Measurements from ENCODE around the gene TXNRD3. TPM values are rescaled to one million over a fixed set of nuclear protein-coding genes. Genes with fewer than 3 reads are reported as not detected.
A peak's percentile ranks its signal among the peaks of the same experiment; 100 is the strongest.

The TXNRD3 gene
- 1 to 10 TPM; 7.4 to 8.3 TPM for total RNA-seq

DNA sequence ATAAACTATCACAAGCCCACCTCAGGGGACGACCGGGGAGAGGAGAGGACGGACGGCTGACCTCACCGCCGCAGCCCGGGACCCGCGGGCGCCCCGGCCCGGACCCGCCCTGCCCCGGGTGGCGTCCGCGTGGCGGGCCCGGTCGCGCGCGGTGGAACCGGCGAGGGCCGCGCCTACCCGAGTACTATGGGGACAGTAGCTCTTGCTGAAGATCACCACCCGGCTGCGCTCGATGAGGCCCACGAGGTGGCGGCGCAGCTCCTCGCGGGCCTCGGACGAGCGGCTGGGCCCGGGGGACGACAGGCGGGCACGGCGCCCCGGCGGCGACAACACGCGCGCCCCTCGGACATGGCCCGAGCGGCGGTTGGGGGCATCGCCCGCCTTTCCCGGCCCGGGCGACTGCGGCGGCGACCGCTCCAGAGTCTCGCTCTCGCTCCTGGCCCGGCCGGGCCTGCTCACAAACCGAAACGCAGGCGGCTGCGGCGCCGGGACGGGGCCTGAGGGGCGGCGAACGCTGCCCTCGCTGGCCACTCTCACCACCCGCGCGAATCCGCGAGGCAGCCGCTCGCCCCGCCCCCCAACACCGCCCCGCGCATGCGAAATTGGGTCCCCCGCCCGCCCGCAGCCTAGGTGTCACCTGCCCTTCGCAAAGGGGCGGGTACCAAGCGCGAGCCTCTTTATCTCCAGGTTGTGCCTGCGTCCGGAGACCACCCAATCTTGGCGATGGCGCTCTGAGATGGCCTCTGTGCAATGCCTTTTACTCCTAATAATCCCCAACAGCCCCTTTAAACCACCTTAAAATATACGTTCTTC is at the start of gene TXNRD3:
Gene TXNRD3 (minus strand): TSS at position 554 of the 813 bp plus-strand sequence.
- DNase-seq (ENCODE audit: low spot score): no peak
- Histone ChIP-seq H3K36me3 (no peaks in the 10 kb centered on the region), H3K27me3 (replicated peaks; ENCODE audit: insufficient read depth) (no peaks in the 10 kb centered on the region), H3K9me3 (no peaks in the 10 kb centered on the region), H3K4me1 (ENCODE audit: control insufficient read depth in 1 of 2, low read depth in 2 of 2) (peaks cover 0 to 4% of the 10 kb centered on the region in 2 donors), H3K4me3 (peak within 1 kb of the TSS; percentile 79), H3K27ac (peak within 1 kb of the TSS; percentile 48 to 58)
- peak; percentile 32 for ATAC-seq (ENCODE audit: insufficient number of reproducible peaks, low FRiP score, low read depth)
- TF ChIP-seq, protein P1, sequence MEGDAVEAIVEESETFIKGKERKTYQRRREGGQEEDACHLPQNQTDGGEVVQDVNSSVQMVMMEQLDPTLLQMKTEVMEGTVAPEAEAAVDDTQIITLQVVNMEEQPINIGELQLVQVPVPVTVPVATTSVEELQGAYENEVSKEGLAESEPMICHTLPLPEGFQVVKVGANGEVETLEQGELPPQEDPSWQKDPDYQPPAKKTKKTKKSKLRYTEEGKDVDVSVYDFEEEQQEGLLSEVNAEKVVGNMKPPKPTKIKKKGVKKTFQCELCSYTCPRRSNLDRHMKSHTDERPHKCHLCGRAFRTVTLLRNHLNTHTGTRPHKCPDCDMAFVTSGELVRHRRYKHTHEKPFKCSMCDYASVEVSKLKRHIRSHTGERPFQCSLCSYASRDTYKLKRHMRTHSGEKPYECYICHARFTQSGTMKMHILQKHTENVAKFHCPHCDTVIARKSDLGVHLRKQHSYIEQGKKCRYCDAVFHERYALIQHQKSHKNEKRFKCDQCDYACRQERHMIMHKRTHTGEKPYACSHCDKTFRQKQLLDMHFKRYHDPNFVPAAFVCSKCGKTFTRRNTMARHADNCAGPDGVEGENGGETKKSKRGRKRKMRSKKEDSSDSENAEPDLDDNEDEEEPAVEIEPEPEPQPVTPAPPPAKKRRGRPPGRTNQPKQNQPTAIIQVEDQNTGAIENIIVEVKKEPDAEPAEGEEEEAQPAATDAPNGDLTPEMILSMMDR (IDR thresholded peaks at IDR 0.05): peak; percentile 10

DNA sequence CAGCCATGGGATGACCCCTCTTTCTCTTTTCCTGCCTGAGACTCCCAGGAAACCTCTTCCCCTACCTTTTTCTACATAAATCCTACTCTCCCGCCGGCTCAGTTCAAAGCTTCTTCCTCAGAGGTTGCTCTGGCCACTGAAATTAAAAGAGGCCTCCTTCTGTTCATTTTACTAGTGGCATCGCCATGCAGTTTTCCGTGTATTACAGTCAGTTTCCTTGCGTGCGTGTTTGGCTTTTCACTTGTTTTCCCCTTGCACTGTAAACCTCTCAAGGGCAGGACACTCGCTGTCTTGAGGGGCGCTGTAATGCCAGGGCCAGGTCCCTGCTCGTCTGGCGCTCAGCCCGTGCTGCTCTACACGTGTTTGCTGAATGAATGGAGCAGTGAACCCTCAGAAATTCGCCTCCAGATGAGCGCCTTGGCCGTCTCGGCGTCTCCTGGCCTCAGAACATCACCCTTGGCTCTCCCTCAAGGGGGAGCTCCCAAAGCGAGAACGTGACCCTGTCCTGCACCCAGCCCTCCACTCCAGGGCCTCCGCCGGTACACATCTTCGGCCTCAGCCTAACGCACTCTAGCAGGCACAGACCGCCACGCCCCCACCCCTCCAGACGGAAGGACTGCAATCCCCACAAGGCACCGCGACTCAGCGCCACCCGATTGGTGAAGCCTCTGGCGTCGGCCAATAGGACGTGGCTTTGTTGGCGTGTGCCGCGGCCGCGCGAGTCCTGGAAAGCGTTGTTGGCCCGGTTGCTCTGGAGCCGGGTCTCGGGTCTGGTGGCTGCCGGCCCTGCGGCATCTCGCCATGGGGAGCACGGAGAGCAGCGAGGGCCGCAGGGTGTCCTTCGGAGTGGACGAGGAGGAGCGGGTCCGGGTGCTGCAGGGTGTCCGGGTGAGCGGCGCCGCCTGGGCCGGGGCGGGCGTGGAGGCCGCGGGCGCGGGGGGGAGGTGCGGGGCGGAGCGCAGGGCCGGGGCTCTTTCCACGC is 48.9 kb upstream of the TXNRD3 start, which contains the start of gene CHCHD6:
Gene CHCHD6 (plus strand): TSS at position 729 of the 982 bp plus-strand sequence. CDS start 73 bp downstream, at position 802.
- H3K9me3 ChIP-seq: no peaks in the 10 kb centered on the region
- TF ChIP-seq, protein P1 (IDR thresholded peaks at IDR 0.05): no peak
- peak within 1 kb of the TSS; percentile 82 for H3K4me3 ChIP-seq
- H3K36me3 ChIP-seq: no peaks in the 10 kb centered on the region
- peak; percentile 96 for ATAC-seq (ENCODE audit: insufficient number of reproducible peaks, low FRiP score, low read depth)
- peak; percentile 87 for DNase-seq (ENCODE audit: low spot score)
- no peaks in the 10 kb centered on the region for H3K27me3 ChIP-seq (replicated peaks; ENCODE audit: insufficient read depth)
- H3K4me1 ChIP-seq (ENCODE audit: control insufficient read depth in 1 of 2, low read depth in 2 of 2): peaks cover 8 to 21% of the 10 kb centered on the region in 2 donors
- H3K27ac ChIP-seq: no peak within 1 kb of the TSS

DNA sequence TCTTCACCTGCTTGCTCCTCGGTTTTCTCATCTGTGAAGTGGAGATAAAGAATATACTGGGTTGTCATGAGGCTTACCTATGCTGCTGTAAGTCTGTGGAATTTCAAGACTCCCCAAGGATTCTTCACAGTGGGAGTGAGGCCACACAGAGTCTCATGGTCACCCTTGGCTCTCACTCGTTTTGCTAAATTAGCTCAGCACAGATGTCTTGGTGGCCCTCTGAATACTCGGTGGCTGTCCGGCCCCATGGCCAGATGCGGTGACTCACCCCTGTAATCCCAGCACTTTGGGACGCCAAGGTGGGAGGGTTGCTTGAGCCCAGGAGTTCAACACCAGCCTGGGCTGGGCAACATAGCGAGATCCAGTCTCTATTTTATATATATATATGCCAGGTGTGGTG is 44.1 kb upstream of the TXNRD3 start:
- Histone ChIP-seq H3K4me1 (ENCODE audit: control insufficient read depth in 1 of 2, low read depth in 2 of 2) (peaks cover 11 to 19% of the 10 kb centered on the region in 2 donors), H3K27me3 (replicated peaks; ENCODE audit: insufficient read depth) (no peaks in the 10 kb centered on the region), H3K36me3 (no peaks in the 10 kb centered on the region), H3K4me3 (no peak overlapping the region), H3K9me3 (no peaks in the 10 kb centered on the region), H3K27ac (no peak overlapping the region)
- TF ChIP-seq, protein P1 (IDR thresholded peaks at IDR 0.05): no peak
- ATAC-seq (ENCODE audit: insufficient number of reproducible peaks, low FRiP score, low read depth) (no peak), DNase-seq (ENCODE audit: low spot score) (no peak)

DNA sequence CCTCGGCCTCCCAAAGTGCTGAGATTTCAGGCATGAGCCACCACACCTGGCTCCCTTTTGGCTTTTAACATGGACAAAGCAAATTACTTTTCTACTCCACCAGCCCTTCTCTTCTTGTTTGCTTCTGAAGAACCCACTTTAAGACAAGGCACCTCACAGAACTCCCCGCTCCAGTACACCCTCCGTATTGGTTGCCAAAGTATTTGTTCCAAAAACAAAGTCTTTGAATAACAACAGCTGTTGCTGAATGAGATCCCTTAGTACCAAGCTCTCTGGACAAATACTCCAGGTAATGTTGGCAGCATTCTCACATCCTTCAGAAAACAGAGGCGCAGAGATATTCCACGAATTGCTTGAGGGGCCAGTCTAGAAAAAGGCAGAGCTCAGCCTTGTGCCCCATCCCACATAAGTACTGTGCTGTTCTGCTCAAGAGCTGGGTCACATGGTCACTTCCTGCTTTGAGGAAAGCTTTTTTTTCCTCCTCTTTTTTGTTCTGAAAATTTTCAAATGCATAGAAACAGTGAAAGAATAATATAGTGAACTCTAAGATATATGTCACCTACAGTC is 41.9 kb upstream of the TXNRD3 start:
- DNase-seq (ENCODE audit: low spot score) (no peak), ATAC-seq (ENCODE audit: insufficient number of reproducible peaks, low FRiP score, low read depth) (no peak)
- Histone ChIP-seq H3K4me3 (no peak overlapping the region), H3K27ac (peak overlapping the region in 1 of 2 donors; percentile 22), H3K9me3 (no peaks in the 10 kb centered on the region), H3K4me1 (ENCODE audit: control insufficient read depth in 1 of 2, low read depth in 2 of 2) (peaks cover 7 to 17% of the 10 kb centered on the region in 2 donors), H3K36me3 (no peaks in the 10 kb centered on the region), H3K27me3 (replicated peaks; ENCODE audit: insufficient read depth) (no peaks in the 10 kb centered on the region)
- TF ChIP-seq, protein P1 (IDR thresholded peaks at IDR 0.05): no peak
